Mesothelial cell of epicardium (in vitro differentiated cells): ENCODE results near the gene PDE8A. TPM values are rescaled to one million over a fixed set of nuclear protein-coding genes. Genes with fewer than 3 reads are reported as not detected.
"Not testable (repeated sequence)": the region's sequence is repeated elsewhere in the genome, so short reads cannot be mapped to it uniquely, and the experiment has no call there.

Experiments
- DNase-seq, 2 experiments: peaks; one replicate each; pipeline ENCODE4 v3.0.0; 2021; ENCODE audit warnings: low spot score in 2 of 2; ENCODE audit not compliant: unreplicated experiment in 2 of 2
- H3K27ac Mint-ChIP-seq: 2 replicates; pipeline ENCODE4 v1.8.0; 2021; ENCODE audit warnings: mixed read lengths
- H3K27me3 Mint-ChIP-seq: 2 replicates; pipeline ENCODE4 v1.8.0; 2021; ENCODE audit warnings: low read depth, mixed read lengths
- H3K36me3 Mint-ChIP-seq: 2 replicates; pipeline ENCODE4 v1.8.0; 2021; ENCODE audit warnings: mixed read lengths
- H3K4me1 Mint-ChIP-seq: 2 replicates; pipeline ENCODE4 v1.8.0; 2021; ENCODE audit warnings: mixed read lengths
- H3K4me3 Mint-ChIP-seq: 2 replicates; pipeline ENCODE4 v1.8.0; 2021; ENCODE audit warnings: mild to moderate bottlenecking, moderate library complexity, mixed read lengths
- H3K9me3 Mint-ChIP-seq: 2 replicates; pipeline ENCODE4 v1.8.0; 2021; ENCODE audit warnings: mixed read lengths
- total RNA-seq: library from RNA; stranded (reverse); gene quantifications from 3 replicates; pipeline ENCODE4 v1.2.1, GENCODE V29; 2021
- TF ChIP-seq, protein P1 (sequence below): fragments of 200-600 bp; sonication (generic); IDR thresholded peaks from one replicate; pipeline ENCODE4 v1.5.0; 2021; ENCODE audit warnings: antibody characterized with exemption; ENCODE audit not compliant: unreplicated experiment

The PDE8A gene
- total RNA-seq, 1 donor from 2014 or later: 36.7 TPM

GRCh38 chr15:85179700-85180099 lies 198.0 kb downstream of the PDE8A start:
- TF ChIP-seq, protein P1, sequence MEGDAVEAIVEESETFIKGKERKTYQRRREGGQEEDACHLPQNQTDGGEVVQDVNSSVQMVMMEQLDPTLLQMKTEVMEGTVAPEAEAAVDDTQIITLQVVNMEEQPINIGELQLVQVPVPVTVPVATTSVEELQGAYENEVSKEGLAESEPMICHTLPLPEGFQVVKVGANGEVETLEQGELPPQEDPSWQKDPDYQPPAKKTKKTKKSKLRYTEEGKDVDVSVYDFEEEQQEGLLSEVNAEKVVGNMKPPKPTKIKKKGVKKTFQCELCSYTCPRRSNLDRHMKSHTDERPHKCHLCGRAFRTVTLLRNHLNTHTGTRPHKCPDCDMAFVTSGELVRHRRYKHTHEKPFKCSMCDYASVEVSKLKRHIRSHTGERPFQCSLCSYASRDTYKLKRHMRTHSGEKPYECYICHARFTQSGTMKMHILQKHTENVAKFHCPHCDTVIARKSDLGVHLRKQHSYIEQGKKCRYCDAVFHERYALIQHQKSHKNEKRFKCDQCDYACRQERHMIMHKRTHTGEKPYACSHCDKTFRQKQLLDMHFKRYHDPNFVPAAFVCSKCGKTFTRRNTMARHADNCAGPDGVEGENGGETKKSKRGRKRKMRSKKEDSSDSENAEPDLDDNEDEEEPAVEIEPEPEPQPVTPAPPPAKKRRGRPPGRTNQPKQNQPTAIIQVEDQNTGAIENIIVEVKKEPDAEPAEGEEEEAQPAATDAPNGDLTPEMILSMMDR: no peak
- DNase-seq: no peak
- H3K4me3 Mint-ChIP-seq: no peak overlapping the region
- H3K4me1 Mint-ChIP-seq: peaks cover 17% of the 10 kb centered on the region
- no peaks in the 10 kb centered on the region for H3K9me3 Mint-ChIP-seq
- H3K27ac Mint-ChIP-seq: no peak overlapping the region
- no peaks in the 10 kb centered on the region for H3K27me3 Mint-ChIP-seq
- no peaks in the 10 kb centered on the region for H3K36me3 Mint-ChIP-seq

DNA sequence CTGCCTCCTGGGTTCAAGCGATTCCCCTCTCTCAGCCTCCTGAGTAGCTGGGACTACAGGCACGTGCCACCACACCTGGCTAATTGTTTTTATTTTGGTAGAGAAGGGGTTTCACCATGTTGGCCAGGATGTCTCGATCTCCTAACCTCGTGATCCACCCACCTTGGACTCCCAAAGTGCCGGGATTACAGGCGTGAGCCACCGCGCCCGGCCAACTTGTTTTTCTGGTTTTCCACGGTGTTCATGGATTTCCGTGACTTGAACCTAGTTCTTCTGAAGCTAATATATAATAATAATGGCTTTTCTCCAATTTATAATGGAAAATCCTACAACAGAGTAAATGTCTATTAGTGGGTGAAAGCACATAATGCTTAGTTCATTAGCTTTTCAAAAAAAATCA lies 203.7 kb downstream of the PDE8A start:
- DNase-seq, H3K9me3 Mint-ChIP-seq, H3K36me3 Mint-ChIP-seq, H3K27ac Mint-ChIP-seq, H3K27me3 Mint-ChIP-seq, H3K4me3 Mint-ChIP-seq, H3K4me1 Mint-ChIP-seq: not testable (repeated sequence)

- DNase-seq, H3K27ac Mint-ChIP-seq, H3K36me3 Mint-ChIP-seq, H3K4me3 Mint-ChIP-seq, H3K9me3 Mint-ChIP-seq, H3K4me1 Mint-ChIP-seq, H3K27me3 Mint-ChIP-seq: not testable (repeated sequence)
These were observed 206.5 kb downstream of the PDE8A start for GRCh38 chr15:85188171-85188577.

Other genes with a start within 250 kb of the PDE8A start
- gene ZNF592, start 233.3 kb upstream of the PDE8A start, total RNA-seq: 31.8 to 32.8 TPM (median 31.9 TPM) in 3 replicates
- gene ALPK3, start 164.5 kb upstream of the PDE8A start, total RNA-seq: 29.7 to 31.3 TPM (median 30.5 TPM) in 3 replicates
- 0.16 to 0.24 TPM (median 0.20 TPM) in 3 replicates for gene SLC28A1, start 97.2 kb upstream of the PDE8A start, total RNA-seq